HG03159 (cell line): ENCODE results near the gene CNTNAP2.
"Not testable (repeated sequence)": the region's sequence is repeated elsewhere in the genome, so short reads cannot be mapped to it uniquely, and the experiment has no call there.

ENCODE experiments used
- ATAC-seq: cut with Tn5 transposase; IDR thresholded peaks from one replicate; pipeline ENCODE4 v1.9.1; 2021; ENCODE audit warnings: mild to moderate bottlenecking, moderate library complexity; ENCODE audit not compliant: unreplicated experiment

The CNTNAP2 gene

GRCh38 chr7:147071536-147071935 is 954.9 kb downstream of the CNTNAP2 start:
- ATAC-seq = no peak

GRCh38 chr7:147078312-147078711 is 961.7 kb downstream of the CNTNAP2 start:
- ATAC-seq = no peak

DNA sequence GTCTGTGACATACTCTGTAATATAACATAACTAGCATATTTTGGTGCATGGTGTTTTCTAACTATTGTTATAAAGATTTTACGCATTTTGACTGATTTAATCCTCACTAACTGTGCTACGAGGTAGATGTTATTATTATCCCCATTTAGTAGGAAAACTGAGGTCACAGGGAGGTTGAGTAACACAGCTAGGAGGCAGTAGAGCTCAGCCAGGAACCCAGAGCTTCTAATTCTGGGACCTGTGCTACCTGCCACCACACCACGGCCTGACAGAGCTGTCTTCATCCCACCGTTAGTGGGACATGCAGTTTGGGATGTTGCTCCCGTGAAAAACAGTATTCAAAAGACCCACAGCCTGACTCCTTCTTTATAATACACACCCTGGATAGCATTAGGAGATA is 962.5 kb downstream of the CNTNAP2 start:
- no peak for ATAC-seq

- ATAC-seq = no peak
Measured at GRCh38 chr7:147079921-147080420, 963.4 kb downstream of the CNTNAP2 start.

- ATAC-seq = no peak
Measured at GRCh38 chr7:147081117-147081516, 964.5 kb downstream of the CNTNAP2 start.

DNA sequence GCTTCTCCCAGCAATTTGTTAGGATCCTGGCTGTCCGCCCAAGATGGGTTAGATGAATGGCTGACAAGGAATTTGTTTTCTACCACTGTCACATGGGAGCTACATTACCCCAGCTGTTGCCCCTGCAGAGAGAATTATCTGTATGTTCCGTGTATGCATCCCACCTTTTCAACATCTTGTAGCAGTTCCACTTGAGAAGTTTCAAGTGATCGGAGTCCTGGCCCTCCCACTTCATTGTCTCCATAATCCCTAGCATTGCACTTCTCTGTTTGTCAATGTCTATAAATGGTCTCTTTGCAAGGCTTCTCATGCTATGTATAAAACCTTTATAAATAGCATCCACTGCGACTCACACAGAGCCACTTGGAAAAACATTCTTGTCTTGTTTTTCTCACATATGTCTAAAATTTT is 972.5 kb downstream of the CNTNAP2 start:
- ATAC-seq = no peak

DNA sequence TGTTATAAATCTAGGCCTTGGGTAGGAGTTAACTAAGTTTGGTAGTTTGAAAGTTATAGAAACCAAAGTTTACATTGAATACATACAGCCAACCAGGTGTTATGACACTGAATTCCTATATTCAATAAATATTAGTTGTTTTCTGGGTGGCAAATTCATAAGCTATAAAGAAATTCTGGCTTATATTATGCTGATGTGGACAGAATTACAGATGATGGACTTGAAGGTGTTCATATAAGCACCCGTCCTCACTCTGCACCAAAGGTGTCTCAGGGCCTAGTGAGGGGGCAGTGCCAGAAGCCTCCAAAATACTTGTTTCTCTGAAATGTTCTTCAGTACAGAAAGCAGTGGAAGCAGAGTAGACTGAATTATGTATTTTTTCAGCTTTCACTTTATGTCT is 973.0 kb downstream of the CNTNAP2 start:
- ATAC-seq = no peak

DNA sequence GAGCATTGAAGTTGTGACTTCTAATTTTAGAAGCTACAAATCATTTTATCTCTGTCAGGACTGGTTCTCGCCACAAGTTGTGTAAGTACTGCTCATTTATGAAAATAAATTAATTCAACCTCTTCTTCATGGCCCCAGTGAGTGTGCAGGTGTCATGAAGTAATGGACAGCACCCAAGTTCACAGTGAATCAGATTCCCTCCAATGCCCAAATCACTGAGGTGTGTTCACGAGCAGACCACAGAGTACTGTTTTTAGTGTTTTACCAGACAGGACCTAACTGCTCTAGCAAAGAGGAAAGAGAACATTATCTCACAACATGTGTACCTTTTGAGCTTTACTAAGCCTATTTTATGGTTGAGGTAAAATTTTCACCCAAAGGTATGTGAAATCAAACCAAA is 980.0 kb downstream of the CNTNAP2 start:
- ATAC-seq = no peak

DNA sequence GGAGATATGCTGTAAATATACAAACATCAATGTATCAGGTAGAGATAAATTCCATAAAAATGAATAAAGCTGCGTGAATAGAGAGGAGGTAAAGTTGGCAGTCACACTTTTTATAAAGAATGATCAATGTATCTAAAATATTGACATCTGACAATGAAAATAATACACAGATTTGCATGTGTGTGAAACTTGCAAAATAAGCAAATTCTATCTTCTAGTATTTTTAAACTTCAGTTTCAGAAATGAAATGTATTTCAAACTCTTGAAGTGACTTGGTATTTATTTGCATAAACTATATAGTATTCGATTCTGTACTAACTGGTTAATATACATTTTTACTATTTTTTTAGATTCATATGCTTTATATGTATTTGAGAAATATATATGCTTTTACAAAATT is 986.6 kb downstream of the CNTNAP2 start:
- ATAC-seq = no peak

- ATAC-seq = no peak
Measured at GRCh38 chr7:147106746-147107145, 990.1 kb downstream of the CNTNAP2 start.

DNA sequence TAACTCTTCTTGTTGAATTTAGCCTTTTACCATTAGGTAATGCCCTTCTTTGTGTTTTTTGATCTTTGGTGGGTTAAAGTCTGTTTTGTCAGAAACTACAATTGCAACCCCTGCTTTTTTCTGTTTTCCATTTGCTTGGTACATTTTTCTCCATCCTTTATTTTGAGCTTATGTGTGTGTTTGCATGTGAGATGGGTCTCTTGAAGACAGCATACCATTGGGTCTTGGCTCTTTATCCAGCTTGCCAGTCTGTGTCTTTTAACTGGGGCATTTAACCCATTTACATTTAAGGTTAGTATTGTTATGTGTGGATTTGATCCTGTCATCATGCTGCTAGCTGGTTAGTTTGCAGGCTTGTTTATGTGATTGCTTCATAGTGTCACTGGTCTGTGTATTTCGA is 997.9 kb downstream of the CNTNAP2 start:
- ATAC-seq = not testable (repeated sequence)

DNA sequence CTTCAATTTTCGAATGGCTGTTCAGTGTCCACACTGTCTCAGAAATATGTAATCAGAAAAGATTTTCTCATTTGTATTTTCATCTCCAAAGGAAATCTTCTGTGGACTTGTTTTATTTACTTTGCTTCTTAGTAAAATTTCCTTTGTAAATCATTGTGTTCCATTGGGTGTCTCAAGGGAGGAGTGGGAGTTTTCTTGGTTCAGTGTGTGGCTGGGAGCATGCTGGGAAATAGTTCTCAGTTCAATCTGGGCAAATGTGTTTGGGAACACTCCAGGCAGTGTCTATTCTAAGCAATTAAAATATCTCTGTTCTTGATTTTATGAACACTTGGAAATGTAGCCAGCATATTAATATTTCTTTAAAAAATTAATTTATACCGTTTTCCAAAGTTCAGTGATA is 1019.8 kb downstream of the CNTNAP2 start:
- ATAC-seq = no peak

DNA sequence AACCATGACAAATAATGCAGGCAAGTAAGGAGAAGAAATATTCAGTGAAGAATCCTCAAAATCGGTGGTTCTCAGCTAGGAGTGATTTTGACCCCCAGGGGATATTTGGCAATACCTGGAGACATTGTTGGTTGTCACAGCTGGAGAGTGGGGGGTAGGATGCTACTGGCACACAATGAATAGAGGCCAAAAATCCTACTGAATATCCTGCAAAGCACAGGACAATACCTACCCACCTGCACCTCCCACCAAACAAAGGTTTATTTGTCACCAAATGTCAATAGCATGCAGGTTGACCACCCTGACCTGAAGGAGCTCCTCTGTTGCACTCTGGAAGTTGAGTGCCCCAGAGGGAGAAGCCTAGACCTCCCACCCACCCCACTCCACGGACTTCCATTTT is 1028.6 kb downstream of the CNTNAP2 start:
- ATAC-seq = no peak

DNA sequence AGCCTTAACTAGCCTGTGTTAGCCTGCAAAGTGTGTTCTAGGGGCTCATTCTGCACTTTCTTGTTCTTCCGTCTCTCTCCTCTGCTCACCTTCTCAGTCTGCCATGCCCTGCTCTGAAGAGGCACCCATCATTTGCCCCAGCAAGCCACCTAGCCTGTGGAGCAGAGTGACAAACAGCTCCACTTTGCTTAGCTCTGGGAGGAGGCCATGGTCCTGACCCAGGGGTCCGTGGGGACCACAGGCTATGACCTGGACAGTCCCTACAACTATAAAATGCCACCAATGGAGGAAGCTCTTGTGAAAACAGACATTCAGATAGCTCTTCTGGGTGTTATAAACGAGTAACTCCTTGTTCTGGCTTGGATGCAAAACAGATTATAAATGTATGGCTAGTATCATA is 1029.6 kb downstream of the CNTNAP2 start:
- ATAC-seq = no peak

DNA sequence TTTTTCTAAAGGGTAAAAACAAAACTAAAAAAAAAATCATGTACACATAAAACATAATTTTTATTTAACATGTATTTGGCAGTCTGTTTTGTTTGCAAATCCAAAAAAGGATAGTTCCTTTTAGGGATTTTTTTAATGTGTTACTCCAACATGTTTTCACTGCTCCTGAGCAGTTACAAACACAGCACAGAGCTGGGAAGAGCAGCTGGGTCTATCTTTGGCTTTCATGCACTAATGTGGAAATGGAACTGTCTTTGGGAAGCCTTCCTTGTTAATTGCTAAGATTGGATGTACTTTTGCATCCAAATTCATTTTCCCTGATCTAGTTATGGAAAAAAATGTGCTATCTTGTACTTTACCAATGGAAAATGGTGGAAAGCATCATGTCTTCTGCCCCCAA is 1035.1 kb downstream of the CNTNAP2 start:
- ATAC-seq = no peak

- peak; percentile 46 for ATAC-seq
Measured at GRCh38 chr7:147153571-147153970, 1037.0 kb downstream of the CNTNAP2 start.

DNA sequence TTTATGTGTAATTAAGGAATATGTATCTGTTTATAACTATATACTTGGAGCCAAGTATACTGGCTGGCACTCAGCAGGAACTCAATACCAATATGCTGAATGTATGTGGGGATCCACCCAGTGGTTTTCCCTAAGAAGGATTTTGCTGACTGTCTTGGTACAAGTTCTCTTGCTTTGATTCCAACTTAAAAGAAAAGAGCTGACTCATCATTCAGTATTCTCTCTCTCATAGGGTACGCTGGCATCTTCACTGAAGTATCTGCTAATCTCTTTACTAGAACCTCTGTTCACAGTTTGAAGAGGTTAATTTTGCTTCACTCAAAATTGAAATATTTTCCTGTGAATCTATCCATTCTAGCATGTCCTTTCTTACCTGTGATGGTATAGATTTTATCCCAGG is 1044.8 kb downstream of the CNTNAP2 start:
- no peak for ATAC-seq

- ATAC-seq = no peak
Measured at GRCh38 chr7:147170341-147171012, 1053.9 kb downstream of the CNTNAP2 start.

DNA sequence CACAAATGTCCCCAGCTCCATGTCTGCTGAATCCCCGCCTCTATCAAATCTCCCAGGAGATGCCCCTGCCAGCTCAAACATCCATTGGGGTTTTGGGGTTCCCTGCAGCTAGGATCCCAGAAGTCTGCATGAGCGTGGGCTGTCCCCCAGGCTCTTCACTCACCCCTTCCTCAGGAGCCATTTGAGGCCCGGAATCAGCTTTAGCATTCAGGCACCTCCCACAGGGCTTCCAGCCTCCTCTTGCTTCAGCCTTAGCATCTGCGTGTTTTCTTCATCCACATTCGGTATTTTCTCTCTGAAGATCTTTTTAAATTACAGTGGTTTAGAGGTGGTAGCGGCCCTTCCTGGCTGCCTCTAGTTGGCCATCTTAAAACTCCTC is 1054.4 kb downstream of the CNTNAP2 start:
- ATAC-seq = no peak

DNA sequence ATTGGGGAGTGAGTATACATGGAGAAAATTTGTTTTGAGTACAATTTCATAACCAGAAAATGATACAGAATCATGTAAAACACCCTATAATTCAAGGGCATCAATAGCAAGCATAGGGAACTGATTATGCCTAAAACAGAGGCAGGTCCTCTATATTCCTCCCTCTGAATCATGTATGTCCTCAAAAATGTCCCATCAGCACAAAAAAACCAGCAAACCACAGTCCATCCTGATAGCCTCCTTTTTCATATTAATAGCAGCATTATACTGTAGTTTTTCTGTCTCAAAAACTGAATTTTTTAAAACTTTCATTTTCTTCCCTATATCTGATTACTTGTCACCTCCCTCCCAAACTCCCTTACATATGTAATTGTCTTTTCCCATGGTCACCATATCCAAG is 1057.3 kb downstream of the CNTNAP2 start:
- ATAC-seq = no peak

DNA sequence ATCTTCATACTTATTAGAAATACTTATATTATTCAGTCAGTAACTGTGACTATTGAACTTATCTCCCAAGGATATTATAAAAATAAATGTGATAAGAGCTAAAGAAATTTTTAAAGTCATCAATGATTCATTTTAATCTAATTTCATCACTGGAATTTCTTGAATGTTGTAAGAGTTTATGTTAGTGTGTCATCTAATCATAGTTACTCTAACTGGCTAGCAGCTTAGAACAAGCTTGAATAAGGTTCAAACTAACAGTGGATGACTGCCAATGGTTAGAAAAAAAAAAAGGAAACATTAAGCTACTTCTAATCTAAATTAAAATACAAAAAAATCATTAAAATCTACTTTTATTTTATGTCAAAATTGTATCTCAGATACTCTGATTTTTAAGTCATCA is 1066.3 kb downstream of the CNTNAP2 start:
- ATAC-seq = no peak

DNA sequence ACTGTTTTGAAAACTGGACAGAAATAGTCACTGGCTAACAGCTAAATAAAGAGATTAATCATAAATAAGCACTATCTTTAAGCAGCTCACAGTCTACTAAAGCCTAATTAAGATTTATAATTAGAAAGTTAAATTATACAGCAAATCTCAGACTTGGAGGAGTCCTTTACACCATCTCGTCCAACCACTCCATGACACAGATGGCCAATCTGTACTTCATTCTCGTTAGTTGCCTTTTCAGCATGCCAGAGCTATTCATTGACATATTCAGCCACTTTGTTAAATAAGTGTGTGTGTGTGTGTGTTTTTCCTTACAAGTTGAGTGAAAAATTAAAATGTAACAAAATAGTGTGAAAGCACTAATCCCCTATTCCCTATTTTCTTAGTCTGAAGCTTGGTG is 1066.7 kb downstream of the CNTNAP2 start:
- ATAC-seq = no peak

DNA sequence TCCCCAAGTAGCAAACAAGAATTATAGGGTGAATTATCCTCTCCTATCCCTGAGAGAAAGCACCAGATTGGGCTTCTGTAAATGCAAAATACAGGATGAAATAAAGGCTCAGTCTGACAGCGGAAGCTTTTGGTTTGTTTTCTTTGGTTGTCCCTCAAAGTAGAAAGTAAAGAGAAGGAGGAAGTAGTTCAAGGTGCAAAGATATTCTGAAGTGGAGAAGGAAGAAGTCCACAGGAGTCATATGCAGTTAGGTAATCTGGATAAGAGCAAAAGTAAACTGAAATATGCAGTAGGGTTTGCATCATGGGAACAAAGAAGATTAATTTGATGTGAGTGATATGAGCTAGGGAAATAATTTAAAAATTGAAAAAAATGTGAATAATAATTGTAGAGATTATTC is 1071.9 kb downstream of the CNTNAP2 start:
- ATAC-seq = no peak
